GM10248 (cell line): ENCODE data around the gene RRP15.
"Not testable (repeated sequence)": the region's sequence is repeated elsewhere in the genome, so short reads cannot be mapped to it uniquely, and the experiment has no call there.

Experiments used
- CTCF ChIA-PET: fragments of 300-600 bp; sonication (Branson Sonifier 250); formaldehyde crosslinking; extraction: SDS; loops from one replicate; lab custom pipeline; 2021; ENCODE audit warnings: antibody characterized with exemption; lab: Yijun Ruan, JAX
- POLR2A ChIA-PET: fragments of 350-650 bp; sonication (Branson Sonifier 250); formaldehyde crosslinking; extraction: SDS; loops from one replicate; lab custom pipeline; 2020; ENCODE audit warnings: antibody characterized with exemption; lab: Yijun Ruan, JAX
- DNase-seq: peaks from one replicate; pipeline ENCODE4 v3.0.0; 2012; ENCODE audit errors: extremely low spot score
- TF ChIP-seq, protein P1 (sequence below): IDR thresholded peaks from 2 replicates; pipeline ENCODE4 v1.5.1; 2012; ENCODE audit warnings: mild to moderate bottlenecking, low read depth; ENCODE audit errors: extremely low read depth, missing control alignments, control extremely low read depth

The RRP15 gene

DNA sequence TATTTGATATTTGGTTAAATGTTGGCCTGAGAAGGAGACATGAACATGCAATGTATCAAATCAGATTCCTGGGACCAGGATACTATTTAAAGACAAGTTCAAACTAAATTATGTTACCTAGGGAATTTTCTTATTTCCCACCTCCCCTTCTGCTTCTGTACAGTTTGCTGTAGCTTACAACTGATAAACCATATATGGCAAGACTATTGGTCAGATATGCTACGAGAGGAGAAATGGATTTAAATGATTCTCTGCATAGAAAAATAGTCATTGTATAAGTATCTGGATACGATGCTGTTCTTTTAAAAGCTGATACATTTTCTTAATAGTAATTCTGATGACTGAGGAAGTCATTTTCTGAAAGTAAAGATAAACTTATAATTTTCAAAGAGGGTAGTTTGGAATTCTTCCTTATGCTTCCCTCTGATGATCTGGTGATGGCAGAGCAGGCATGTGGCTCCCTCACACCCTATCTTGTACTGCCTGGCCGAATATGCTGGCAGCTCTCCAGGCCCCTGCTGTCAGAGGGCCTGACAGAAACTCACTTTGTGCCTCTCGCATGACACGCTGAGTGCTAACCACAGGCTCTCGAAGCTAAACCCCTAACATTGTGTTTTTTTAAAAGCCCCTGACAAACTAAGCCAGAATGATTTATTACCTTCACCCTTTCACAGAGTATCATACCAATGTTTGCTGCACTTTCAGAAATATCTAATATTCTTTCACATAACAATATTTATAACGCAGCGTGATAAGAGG, 19.4 kb downstream of the RRP15 start:
- DNase-seq: no peak
- TF ChIP-seq, protein P1, sequence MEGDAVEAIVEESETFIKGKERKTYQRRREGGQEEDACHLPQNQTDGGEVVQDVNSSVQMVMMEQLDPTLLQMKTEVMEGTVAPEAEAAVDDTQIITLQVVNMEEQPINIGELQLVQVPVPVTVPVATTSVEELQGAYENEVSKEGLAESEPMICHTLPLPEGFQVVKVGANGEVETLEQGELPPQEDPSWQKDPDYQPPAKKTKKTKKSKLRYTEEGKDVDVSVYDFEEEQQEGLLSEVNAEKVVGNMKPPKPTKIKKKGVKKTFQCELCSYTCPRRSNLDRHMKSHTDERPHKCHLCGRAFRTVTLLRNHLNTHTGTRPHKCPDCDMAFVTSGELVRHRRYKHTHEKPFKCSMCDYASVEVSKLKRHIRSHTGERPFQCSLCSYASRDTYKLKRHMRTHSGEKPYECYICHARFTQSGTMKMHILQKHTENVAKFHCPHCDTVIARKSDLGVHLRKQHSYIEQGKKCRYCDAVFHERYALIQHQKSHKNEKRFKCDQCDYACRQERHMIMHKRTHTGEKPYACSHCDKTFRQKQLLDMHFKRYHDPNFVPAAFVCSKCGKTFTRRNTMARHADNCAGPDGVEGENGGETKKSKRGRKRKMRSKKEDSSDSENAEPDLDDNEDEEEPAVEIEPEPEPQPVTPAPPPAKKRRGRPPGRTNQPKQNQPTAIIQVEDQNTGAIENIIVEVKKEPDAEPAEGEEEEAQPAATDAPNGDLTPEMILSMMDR: no peak
- CTCF ChIA-PET: interaction anchor here (1.0 to 1.7 kb wide), 4 partner anchors 8 to 19 kb away, joined by 3 to 5 read pairs (median 4); partner anchors contain the start of gene RRP15
- POLR2A ChIA-PET: no interaction called here

DNA sequence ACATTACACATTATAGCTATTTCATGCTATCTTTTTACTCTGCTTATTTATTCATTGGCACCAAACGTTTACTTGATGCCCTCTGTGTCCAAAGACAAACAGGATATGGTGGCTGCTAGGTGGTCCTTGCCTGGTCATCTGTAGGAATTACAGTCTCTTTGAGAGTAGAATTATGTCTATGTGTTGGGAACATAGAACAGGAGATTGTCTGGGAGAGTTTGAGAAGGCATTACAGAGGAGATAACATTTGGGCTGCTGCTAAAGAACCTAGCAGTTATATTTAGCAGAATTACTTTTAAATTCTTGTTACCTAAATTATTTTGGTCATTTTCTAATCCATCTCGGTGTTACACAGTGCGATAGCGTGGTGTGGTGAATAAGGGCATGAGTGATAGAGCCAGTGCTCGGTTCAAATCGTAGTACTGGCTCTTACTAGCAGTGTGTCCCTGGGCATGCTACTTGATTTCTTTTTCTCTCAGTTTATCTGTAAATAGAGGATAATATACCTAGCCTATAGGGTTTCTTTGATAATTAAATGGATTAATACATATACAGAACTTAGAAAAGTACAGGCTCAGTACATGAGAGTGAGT, 20.5 kb downstream of the RRP15 start:
- TF ChIP-seq, protein P1: no peak
- CTCF ChIA-PET: interaction anchor here (1.3 to 1.4 kb wide), 2 partner anchors 10 to 11 kb away, joined by 3 to 4 read pairs; no protein-coding TSS in a partner anchor
- POLR2A ChIA-PET: no interaction called here
- DNase-seq: no peak

DNA sequence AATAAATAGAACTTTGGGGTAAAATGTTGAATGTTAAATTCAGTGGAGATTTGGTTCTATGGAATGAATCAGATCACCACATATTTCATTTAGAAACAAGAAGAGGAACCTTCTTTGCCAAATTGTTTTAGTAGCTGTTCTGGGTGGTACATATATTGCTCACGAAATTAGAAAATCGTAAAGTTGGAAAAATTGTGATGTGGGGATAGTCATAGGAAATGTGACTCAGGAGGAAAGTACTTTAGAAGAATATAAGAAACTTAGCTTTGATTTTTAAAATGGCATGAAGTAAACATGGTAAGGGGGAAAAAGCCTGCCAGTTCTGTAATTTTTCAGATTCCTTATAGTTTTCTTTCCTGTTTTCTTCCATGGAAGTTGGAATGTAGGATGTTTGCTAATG, 27.4 kb downstream of the RRP15 start:
- CTCF ChIA-PET: interaction anchor here (0.7 to 1.9 kb wide), 3 partner anchors 18 to 1349 kb away, joined by 3 to 5 read pairs (median 3); no protein-coding TSS in a partner anchor

DNA sequence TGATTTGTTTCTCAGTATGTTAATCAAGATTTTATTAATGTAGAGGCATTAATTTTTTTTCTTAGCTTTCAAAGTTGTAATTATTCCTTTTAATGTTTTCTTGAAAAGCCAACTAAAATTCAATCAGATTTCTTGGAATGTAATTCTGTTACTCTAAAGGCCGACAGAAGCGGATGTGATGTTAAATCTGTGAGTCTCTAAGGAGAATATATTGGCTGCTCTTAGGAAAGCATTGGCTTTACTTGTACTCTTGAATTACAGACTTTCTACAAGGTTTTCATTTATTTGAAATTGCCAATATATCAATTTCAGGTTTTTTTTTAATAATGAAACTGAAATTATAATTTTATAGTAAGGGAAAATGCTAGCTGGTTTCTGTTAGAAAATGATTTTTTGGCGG, 29.2 kb downstream of the RRP15 start:
- DNase-seq: no peak
- ChIA-PET POLR2A (no interaction called here), CTCF (interaction anchor here (1.0 to 1.6 kb wide), 2 partner anchors 14 to 26 kb away, joined by 3 to 7 read pairs; no protein-coding TSS in a partner anchor)
- TF ChIP-seq, protein P1: no peak

More for the DNA sequence above, 27.4 kb downstream of the RRP15 start:
- TF ChIP-seq, protein P1: no peak
- POLR2A ChIA-PET: no interaction called here
- DNase-seq: no peak

DNA sequence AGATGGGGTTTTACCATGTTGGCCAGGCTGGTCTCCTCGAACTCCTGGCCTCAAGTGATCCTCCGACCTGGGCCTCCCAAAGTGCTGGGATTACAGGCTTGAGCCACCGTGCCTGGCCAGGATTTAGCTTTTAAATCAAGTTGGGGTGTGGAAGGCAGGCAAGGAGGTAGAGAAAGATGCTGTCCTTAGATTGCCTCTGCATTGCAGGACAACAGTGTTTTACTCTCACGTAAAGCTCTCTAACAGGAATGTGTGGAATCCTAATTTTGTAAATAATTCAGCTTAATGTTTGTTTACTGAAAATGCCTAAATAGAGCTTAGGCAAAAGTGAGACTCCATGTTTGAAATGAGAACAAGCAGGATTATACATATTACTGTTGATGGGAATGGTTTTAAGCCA, 30.5 kb downstream of the RRP15 start:
- ChIA-PET CTCF (interaction anchor here (1.0 kb wide), 2 partner anchors 14 to 16 kb away, joined by 3 read pairs; no protein-coding TSS in a partner anchor), POLR2A (no interaction called here)
- no peak for DNase-seq
- TF ChIP-seq, protein P1: no peak

DNA sequence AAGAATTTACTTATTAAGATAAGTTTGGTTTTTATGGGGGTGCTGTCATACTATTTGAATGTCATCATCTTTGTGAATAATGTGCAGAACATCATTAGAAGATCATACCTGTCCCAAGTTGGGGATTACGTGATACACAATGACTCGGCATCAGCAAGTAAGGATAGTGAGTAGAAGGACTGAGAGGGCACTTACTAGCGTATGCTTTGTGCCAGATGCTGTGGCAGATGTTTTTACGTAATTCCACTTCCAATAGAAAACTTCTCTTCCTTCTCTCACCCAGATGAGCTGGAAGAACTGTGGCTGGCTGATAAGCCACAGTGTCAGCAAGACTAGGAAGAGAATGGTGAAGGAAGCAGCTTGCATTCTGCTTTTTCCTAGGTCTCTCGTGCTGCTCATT, 32.0 kb downstream of the RRP15 start:
- ChIA-PET CTCF (interaction anchor here (1.3 to 1.4 kb wide), 2 partner anchors 13 to 21 kb away, joined by 3 to 9 read pairs; no protein-coding TSS in a partner anchor), POLR2A (no interaction called here)
- TF ChIP-seq, protein P1: no peak
- no peak for DNase-seq

DNA sequence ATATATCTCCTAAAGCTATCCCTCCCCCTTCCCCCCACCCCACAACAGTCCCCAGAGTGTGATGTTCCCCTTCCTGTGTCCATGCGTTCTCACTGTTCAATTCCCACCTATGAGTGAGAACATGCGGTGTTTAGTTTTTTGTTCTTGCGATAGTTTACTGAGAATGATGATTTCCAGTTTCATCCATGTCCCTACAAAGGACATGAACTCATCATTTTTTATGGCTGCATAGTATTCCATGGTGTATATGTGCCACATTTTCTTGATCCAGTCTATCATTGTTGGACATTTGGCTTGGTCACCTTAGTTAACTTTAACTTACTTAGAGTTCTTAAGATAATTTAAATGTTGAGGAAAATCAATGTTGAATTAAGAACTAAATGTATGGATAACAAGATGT, 35.1 kb downstream of the RRP15 start:
- DNase-seq, POLR2A ChIA-PET: not testable (repeated sequence)
- CTCF ChIA-PET: interaction anchor here (1.2 kb wide), 1 partner anchor 29 kb away, joined by 3 read pairs; no protein-coding TSS in a partner anchor
